ENCODE data around the gene GNG3.
"Not testable (repeated sequence)": the region's sequence is repeated elsewhere in the genome, so short reads cannot be mapped to it uniquely, and the experiment has no call there.

The GNG3 gene

DNA sequence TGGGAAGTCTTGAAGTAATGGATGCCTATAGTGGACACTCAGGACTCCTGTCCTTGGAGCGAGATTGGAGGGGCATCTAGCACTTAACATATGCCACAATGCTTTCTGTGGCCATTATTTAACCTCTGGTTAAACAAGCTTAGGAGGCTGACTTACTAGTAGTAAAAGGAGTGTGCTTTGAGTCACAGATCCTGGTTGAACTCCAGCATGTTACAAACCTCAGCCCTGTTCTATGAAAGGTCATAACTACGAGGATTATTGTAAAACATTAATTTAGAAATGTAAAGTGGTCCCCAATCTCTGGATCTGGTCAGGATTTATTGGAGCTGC, 34.3 kb upstream of the GNG3 start:
- Histone ChIP-seq H3K4me1 (ENCODE audit: control insufficient read depth, insufficient read depth, low read length) (peaks cover 7% of the 10 kb centered on the region; the same call in 1 of the 2 replicates), H3K9ac (ENCODE audit: low read length) (no peak overlapping the region), H3K27me3 (ENCODE audit: control insufficient read depth, insufficient read depth, low read length) (no peaks in the 10 kb centered on the region), H3K36me3 (ENCODE audit: control insufficient read depth, insufficient read depth, low read length) (peaks cover 32% of the 10 kb centered on the region), H3K4me3 (ENCODE audit: low read depth, low read length) (peak overlapping the region; percentile 93; the same call in 1 of the 2 replicates), H3K27ac (ENCODE audit: low read depth, low read length) (no peak overlapping the region), H3K9me3 (ENCODE audit: control insufficient read depth, insufficient read depth, low read depth, low read length) (no peaks in the 10 kb centered on the region)

DNA sequence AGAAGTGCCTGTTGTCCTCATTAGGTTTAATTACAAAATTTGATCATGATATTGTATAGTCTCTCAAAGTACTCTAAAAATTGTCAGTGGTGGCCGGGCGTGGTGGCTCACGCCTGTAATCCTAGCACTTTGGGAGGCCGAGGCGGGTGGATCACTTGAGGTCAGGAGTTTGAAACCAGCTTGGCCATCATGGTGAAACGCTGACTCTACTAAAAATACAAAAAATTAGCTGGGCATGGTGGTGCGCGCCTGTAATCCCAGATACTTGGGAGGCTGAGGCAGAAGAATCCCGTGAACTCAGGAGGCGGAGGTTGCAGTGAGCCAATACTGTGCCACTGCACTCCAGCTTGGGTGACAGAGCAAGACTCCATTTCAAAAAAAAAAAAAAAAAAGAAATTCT, 32.1 kb upstream of the GNG3 start:
- H3K27ac ChIP-seq (ENCODE audit: low read depth, low read length); H3K4me1 ChIP-seq (ENCODE audit: control insufficient read depth, insufficient read depth, low read length); H3K9ac ChIP-seq (ENCODE audit: low read length); H3K9me3 ChIP-seq (ENCODE audit: control insufficient read depth, insufficient read depth, low read depth, low read length); H3K27me3 ChIP-seq (ENCODE audit: control insufficient read depth, insufficient read depth, low read length); H3K4me3 ChIP-seq (ENCODE audit: low read depth, low read length): not testable (repeated sequence)
- H3K36me3 ChIP-seq (ENCODE audit: control insufficient read depth, insufficient read depth, low read length) = peaks cover 32% of the 10 kb centered on the region

GRCh38 chr11:62676698-62677097, 30.8 kb upstream of the GNG3 start:
- no peak overlapping the region for H3K9ac ChIP-seq (ENCODE audit: low read length)
- H3K27ac ChIP-seq (ENCODE audit: low read depth, low read length) = no peak overlapping the region
- no peaks in the 10 kb centered on the region for H3K9me3 ChIP-seq (ENCODE audit: control insufficient read depth, insufficient read depth, low read depth, low read length)
- H3K27me3 ChIP-seq (ENCODE audit: control insufficient read depth, insufficient read depth, low read length) = no peaks in the 10 kb centered on the region
- H3K4me1 ChIP-seq (ENCODE audit: control insufficient read depth, insufficient read depth, low read length) = peaks cover 7% of the 10 kb centered on the region; the same call in 1 of the 2 replicates
- H3K36me3 ChIP-seq (ENCODE audit: control insufficient read depth, insufficient read depth, low read length) = peaks cover 32% of the 10 kb centered on the region
- H3K4me3 ChIP-seq (ENCODE audit: low read depth, low read length) = no peak overlapping the region

GRCh38 chr11:62677156-62677555, 30.3 kb upstream of the GNG3 start:
- Histone ChIP-seq H3K4me3 (ENCODE audit: low read depth, low read length) (no peak overlapping the region), H3K27ac (ENCODE audit: low read depth, low read length) (no peak overlapping the region), H3K36me3 (ENCODE audit: control insufficient read depth, insufficient read depth, low read length) (peaks cover 32% of the 10 kb centered on the region), H3K27me3 (ENCODE audit: control insufficient read depth, insufficient read depth, low read length) (no peaks in the 10 kb centered on the region), H3K9ac (ENCODE audit: low read length) (no peak overlapping the region), H3K4me1 (ENCODE audit: control insufficient read depth, insufficient read depth, low read length) (peaks cover 7% of the 10 kb centered on the region; the same call in 1 of the 2 replicates), H3K9me3 (ENCODE audit: control insufficient read depth, insufficient read depth, low read depth, low read length) (no peaks in the 10 kb centered on the region)

DNA sequence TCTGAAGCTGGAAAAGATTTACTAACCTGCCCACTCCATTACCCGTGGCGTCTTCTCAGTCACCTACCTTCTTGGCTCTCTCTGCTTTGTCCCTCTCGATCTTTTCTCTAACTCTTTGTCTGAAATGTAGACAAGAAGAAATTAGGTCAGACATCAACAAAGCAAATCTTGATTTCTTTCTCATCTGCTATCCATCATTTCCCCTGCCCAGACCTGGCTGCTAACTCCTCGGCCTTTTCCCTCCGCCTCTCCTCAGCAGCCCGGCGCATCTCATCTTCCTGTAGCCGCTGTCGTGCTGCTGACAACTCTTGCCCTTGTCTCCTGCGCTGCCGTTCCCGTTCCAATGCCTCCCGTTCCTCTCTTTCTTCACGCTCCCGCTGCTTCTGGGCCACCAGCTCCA, 29.8 kb upstream of the GNG3 start:
- Histone ChIP-seq H3K27ac (ENCODE audit: low read depth, low read length) (no peak overlapping the region), H3K9me3 (ENCODE audit: control insufficient read depth, insufficient read depth, low read depth, low read length) (no peaks in the 10 kb centered on the region), H3K9ac (ENCODE audit: low read length) (no peak overlapping the region), H3K36me3 (ENCODE audit: control insufficient read depth, insufficient read depth, low read length) (peaks cover 32% of the 10 kb centered on the region), H3K4me1 (ENCODE audit: control insufficient read depth, insufficient read depth, low read length) (peaks cover 7% of the 10 kb centered on the region; the same call in 1 of the 2 replicates), H3K4me3 (ENCODE audit: low read depth, low read length) (peak overlapping the region; percentile 94), H3K27me3 (ENCODE audit: control insufficient read depth, insufficient read depth, low read length) (no peaks in the 10 kb centered on the region)

DNA sequence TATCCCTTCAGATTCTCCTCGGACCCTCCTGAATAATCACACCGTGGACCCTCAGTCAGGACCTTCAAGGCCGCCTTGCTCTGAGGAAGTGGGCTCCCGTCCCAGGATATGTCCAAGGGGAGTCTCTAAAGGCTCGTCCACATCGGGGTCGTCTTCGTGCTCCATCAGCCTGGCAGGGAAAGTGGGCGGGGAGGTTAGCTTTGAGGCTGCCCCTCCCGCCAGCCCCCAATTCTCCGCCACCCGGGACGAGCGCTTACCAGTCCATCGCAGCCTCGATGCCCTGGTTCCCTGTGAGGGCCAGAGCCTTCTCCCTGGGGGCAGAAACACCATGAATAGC, 29.1 kb upstream of the GNG3 start:
- 0 out of 2 replicates have a peak, but pooled peaks cover 4% of the 10 kb centered on the region for H3K4me1 ChIP-seq (ENCODE audit: control insufficient read depth, insufficient read depth, low read length)
- H3K36me3 ChIP-seq (ENCODE audit: control insufficient read depth, insufficient read depth, low read length) = peaks cover 28% of the 10 kb centered on the region
- peak overlapping the region; percentile 83; the same call in 1 of the 2 replicates for H3K27ac ChIP-seq (ENCODE audit: low read depth, low read length)
- H3K4me3 ChIP-seq (ENCODE audit: low read depth, low read length) = peak overlapping the region; percentile 94
- H3K27me3 ChIP-seq (ENCODE audit: control insufficient read depth, insufficient read depth, low read length) = no peaks in the 10 kb centered on the region
- H3K9ac ChIP-seq (ENCODE audit: low read length) = peak overlapping the region; percentile 94
- no peaks in the 10 kb centered on the region for H3K9me3 ChIP-seq (ENCODE audit: control insufficient read depth, insufficient read depth, low read depth, low read length)

GRCh38 chr11:62678770-62679696, 28.4 kb upstream of the GNG3 start, which contains the start of gene UBXN1:
Gene UBXN1, minus strand, starts transcription at chr11:62679073. Its CDS starts 150 bp downstream, at chr11:62678923.
- Histone ChIP-seq H3K4me3 (ENCODE audit: low read depth, low read length) (peak within 1 kb of the TSS; percentile 94), H3K27ac (ENCODE audit: low read depth, low read length) (peak within 1 kb of the TSS; percentile 83; the same call in 1 of the 2 replicates), H3K36me3 (ENCODE audit: control insufficient read depth, insufficient read depth, low read length) (peaks cover 21% of the 10 kb centered on the region), H3K27me3 (ENCODE audit: control insufficient read depth, insufficient read depth, low read length) (no peaks in the 10 kb centered on the region), H3K9me3 (ENCODE audit: control insufficient read depth, insufficient read depth, low read depth, low read length) (no peaks in the 10 kb centered on the region), H3K9ac (ENCODE audit: low read length) (peak within 1 kb of the TSS; percentile 94), H3K4me1 (ENCODE audit: control insufficient read depth, insufficient read depth, low read length) (0 out of 2 replicates have a peak, but pooled peaks cover 4% of the 10 kb centered on the region)

GRCh38 chr11:62680825-62681240, 26.6 kb upstream of the GNG3 start:
- H3K27ac ChIP-seq (ENCODE audit: low read depth, low read length) = no peak overlapping the region
- H3K4me3 ChIP-seq (ENCODE audit: low read depth, low read length) = no peak overlapping the region
- no peak overlapping the region for H3K9ac ChIP-seq (ENCODE audit: low read length)

GRCh38 chr11:62682518-62682917, 25.0 kb upstream of the GNG3 start:
- Histone ChIP-seq H3K9me3 (ENCODE audit: control insufficient read depth, insufficient read depth, low read depth, low read length) (no peaks in the 10 kb centered on the region), H3K27me3 (ENCODE audit: control insufficient read depth, insufficient read depth, low read length) (no peaks in the 10 kb centered on the region), H3K27ac (ENCODE audit: low read depth, low read length) (no peak overlapping the region), H3K4me3 (ENCODE audit: low read depth, low read length) (no peak overlapping the region), H3K36me3 (ENCODE audit: control insufficient read depth, insufficient read depth, low read length) (peaks cover 4% of the 10 kb centered on the region), H3K9ac (ENCODE audit: low read length) (no peak overlapping the region), H3K4me1 (ENCODE audit: control insufficient read depth, insufficient read depth, low read length) (0 out of 2 replicates have a peak, but pooled peaks cover 4% of the 10 kb centered on the region)

More at GRCh38 chr11:62680825-62681240, 26.6 kb upstream of the GNG3 start:
- Histone ChIP-seq H3K36me3 (ENCODE audit: control insufficient read depth, insufficient read depth, low read length) (peaks cover 19% of the 10 kb centered on the region), H3K4me1 (ENCODE audit: control insufficient read depth, insufficient read depth, low read length) (0 out of 2 replicates have a peak, but pooled peaks cover 4% of the 10 kb centered on the region), H3K9me3 (ENCODE audit: control insufficient read depth, insufficient read depth, low read depth, low read length) (no peaks in the 10 kb centered on the region), H3K27me3 (ENCODE audit: control insufficient read depth, insufficient read depth, low read length) (no peaks in the 10 kb centered on the region)

DNA sequence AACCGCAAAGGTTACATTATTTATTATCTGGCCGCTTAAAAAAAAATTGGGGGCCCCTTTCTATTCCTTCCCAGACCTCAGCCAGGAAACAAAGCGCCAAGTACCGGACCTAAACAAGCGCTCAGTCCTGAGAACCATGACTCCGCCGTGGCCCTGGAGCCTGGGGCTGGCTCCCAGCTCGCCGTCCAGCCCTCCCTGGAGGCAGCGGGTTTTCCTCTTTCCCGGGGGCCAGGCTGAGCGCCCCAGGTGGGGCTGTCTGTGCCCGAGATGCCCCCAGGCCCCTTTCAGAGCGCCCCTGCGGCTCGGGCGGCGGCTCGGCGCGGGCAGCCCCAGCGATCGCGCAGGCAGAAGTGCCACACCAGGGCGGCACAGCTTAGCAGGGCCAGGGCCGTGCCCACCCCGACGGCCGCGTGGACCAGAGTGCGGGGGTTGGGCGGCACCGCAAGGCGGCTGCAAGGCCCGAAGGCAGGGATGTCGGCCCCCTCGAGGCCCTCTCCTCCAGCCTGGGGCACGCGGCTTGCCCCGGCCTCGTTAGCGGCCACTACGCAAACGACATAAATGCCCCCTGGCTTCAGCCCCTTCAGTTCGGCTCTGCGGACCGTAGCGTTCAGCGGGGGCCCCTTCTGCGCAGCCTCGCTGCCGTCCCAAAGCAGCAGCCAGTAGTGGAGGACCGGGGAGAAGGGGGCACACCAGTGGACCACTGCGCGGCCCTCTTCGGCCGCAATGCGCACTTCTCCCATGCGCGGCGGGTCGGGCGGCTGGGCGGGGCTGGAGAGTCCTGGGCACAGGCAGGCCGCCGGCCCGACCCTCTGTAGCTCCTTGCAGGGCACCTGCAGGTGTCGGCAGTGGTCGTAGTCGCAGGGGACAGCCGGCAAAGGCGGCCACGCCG, 19.7 kb upstream of the GNG3 start:
- H3K4me3 ChIP-seq (ENCODE audit: low read depth, low read length) = peak overlapping the region; percentile 14; the same call in 1 of the 2 replicates

More for the DNA sequence above, 19.7 kb upstream of the GNG3 start:
- Histone ChIP-seq H3K27ac (ENCODE audit: low read depth, low read length) (no peak overlapping the region), H3K36me3 (ENCODE audit: control insufficient read depth, insufficient read depth, low read length) (peaks cover 30% of the 10 kb centered on the region), H3K9me3 (ENCODE audit: control insufficient read depth, insufficient read depth, low read depth, low read length) (no peaks in the 10 kb centered on the region), H3K27me3 (ENCODE audit: control insufficient read depth, insufficient read depth, low read length) (no peaks in the 10 kb centered on the region), H3K9ac (ENCODE audit: low read length) (no peak overlapping the region), H3K4me1 (ENCODE audit: control insufficient read depth, insufficient read depth, low read length) (peaks cover 8% of the 10 kb centered on the region; the same call in 1 of the 2 replicates)
